Posterior cingulate gyrus (tissue), 11 donors: ENCODE results near the gene BAAT.
"Not testable (repeated sequence)": the region's sequence is repeated elsewhere in the genome, so short reads cannot be mapped to it uniquely, and the experiment has no call there.

Experiments used
- DNase-seq, 10 donors: peaks; one replicate each; pipeline versions ENCODE4 v3.0.0 to v3.0.0-alpha.2; 2020 to 2021; ENCODE audit warnings: mixed read lengths in 3 of 10
- intact Hi-C: fragments of 100-400 bp; cut with DNase I; formaldehyde crosslinking; loops from one replicate; pipeline ENCODE4 v1.15.1; 2023

Gene BAAT

DNA sequence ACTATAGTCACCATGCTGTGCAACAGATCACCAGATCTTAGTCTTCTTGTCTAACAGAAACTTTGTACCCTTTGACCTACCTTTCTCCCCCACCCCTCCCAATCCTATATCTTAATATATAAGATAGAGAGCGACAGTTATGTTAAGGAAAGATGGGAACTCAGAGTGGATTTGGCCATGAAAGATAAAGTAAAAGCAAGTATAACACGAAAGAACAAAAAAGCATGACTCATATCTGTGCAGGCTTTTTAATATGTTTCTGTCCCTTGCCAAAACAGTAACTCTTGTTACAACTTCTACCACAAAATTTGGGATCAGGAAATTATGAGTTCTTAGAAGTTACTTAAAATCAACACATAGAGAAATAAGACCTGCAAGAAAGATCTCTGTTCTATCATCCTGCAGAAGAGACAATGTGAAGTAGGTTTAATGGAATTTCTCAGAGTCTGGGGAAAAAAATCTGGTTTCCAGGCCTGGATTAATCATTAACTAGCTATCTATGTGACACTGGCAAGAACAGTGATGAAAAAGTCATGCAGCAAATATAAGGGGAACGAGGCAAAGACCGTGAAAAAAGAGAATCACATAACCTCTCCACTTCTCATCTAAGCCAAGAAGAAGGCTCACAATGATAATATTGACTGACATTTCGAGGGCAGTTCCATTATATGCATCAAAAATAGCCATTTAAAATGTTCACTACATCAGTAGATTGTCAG lies 18.6 kb downstream of the BAAT start:
- DNase-seq = no peak
- intact Hi-C loops = no loop called here

DNA sequence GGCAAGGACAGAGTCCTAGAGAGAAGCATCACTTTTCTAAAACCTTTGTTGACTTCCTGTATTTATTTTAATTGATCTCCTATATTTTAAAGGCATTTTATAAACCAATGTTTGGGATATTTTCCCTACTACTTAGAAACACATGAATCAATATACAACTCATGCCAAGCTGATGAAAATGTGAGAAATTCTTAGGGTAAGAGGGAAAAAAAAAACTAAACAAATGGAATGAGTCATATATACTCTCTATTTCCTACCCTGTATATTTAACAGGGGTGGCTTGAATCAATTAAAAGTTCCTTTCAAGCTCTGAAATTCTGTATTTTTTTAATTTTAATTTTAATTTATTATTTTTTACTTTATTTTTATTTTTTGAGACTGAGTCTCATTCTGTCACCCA lies 19.6 kb downstream of the BAAT start:
- no peak for DNase-seq
- intact Hi-C loops = no loop called here

DNA sequence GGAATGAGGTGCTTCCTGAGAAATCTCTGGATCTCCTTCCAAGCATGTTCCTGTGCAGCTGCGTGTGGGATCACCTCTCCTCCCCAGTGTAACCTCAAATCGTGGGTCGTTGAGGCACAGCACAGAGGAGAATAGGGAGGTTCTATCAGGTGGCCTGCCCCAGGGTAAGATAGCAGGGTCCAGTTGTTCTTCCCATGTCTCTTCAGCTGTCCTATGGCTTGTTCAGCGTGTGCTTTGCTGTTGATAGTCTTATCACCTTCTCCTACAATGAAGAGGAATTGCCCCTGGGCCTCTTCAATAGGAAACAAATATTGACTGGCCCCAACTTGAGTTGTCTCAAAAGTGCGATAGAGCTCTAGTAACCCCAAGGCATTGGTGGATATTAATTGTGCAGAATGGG lies 22.4 kb downstream of the BAAT start:
- intact Hi-C loops = no loop called here
- DNase-seq = no peak

DNA sequence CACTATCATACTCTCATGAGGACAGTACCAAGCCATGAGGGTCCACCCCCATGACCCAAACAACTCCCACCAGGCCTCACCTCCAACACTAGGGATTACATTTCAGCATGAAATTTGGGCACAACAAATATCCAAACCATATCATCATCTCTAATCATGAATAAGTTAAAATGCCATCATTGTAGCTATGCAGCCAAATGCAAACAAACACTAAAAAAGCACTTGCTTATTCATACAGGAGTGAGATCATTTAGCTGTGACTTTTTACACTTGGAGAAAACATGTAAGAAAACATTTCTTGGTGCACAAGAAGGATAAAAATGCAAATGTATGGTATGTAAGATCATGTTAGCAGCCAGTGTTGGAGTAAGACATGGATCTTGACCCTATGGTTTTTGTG lies 24.2 kb downstream of the BAAT start:
- intact Hi-C loops = no loop called here
- DNase-seq = no peak

DNA sequence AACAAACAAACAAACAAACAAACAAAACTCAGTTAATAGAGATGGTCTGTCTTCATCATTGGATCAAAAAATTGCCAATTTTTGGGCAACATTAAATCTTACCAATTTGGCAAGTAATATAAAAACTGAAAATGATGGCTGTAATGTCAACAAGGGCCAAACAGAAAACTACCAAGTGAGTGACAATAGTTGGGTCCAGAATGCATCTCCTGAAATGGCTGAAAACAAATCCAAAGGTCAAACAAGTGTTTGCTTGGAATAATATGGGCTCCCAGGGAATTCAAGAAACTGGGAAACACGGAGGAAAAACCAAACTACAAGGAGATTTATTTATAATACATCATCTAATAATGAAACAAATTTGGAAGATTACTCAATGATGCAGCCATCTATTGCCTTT lies 25.1 kb downstream of the BAAT start:
- DNase-seq = no peak
- intact Hi-C loops = no loop called here

DNA sequence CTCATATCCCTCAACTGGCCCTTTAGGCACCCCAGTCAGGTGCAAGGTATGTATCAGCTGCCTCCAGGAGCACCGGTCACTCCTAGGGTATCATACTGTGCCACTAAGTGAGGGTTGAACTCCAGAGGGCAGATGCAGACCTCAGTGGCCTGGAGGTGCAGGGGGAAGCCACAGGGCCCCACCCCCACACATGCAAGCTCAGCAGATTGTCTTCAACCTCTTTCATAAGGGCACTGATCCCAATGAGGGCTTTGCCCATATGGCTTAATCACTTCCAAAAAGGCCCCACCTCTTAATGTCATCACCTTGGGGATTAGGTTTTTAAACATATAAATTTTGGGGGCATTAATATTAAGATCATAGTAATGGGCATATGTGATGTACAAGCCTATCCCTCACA lies 28.2 kb downstream of the BAAT start:
- intact Hi-C loops = no loop called here
- no peak for DNase-seq

DNA sequence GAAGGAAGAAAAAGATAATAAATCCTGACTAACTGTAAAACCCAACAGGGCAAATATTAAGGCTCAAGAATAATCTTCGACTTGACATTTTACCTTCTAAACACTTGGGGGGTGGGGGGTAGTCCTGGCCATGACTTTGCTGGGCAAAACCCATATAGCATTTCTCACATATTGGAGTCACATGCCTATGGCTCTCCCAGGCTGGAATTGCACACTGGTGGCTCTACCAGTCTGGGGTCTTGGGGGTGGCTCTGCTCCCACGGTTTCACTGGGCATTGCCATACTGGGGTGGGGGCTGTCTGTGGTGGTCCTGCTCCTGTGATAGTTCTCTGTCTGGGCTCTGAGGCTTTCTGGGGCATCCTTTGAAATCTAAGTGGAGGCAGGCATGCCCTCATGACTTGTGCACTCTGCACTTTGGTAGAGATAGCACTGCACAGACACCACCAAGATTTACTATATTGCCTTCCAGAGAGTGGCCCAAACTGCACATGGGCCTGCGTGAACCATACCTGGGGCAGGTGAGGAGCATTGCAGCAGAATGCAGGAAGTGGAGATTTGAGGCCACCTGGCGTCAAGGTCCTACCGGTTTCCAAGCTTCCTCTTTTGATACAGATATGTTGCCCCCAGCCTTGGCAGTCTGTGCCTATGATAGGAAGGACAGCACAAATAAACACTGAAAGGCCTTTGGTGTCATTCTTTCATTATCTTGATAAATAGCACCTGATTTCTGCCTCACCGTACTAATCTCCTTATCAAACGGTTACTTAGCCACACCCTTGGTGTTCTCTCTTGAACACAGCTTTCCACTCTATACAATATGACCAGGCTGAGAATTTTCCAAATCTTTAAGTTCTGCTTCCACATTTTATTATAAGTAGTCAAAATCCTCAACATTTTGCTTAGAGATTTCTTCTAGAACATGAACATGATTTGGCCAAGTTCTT lies 29.8 kb downstream of the BAAT start:
- DNase-seq = no peak
- intact Hi-C loops = no loop called here

DNA sequence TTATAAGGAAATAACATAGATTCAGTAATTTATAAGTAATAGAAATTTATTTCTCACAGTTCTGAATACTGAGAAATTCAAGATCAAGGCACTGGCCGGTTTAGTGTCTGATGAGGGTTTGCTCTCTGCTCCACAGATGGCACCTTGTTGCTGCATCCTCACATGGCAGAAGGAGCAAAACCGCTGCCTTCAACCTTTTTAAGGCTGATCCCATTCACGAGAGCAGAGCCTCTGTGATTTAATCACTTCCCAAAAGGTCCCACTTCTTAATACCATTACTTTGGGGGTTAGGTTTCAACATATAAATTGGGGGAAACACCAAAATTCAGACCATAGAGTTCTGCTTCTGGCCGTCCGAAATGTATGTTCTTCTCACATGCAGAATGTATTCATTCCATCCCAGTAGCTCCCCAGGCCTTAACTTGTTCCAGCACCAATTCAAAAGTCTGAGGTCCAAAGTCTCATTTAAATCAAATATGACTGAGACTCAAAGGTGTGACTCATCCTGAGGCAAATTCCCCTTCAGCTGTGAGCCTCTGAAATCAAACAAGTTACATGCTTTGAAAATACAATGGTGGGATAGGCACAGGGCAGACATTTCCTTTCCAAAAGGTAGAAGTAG lies 30.6 kb downstream of the BAAT start:
- DNase-seq = no peak
- intact Hi-C loops = no loop called here

DNA sequence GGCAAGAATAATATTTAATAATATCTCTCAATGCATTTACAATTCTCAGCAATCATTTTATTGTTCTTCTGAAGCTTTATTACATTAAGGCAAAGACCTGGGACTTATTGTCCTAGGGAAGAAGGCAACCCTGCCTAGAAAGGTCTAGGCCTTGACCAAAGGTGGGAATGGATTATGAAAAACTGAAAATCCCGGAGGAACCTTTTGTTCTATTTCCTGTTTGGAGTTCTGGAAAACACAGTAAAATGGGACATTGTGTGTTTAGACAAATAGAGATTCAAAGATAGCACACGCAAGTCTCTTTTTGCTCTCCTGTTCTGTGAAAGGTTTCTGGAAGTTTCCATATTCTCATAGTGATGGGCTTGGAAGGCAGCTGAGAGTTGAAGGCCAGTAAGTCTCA lies 31.1 kb downstream of the BAAT start:
- DNase-seq = no peak
- intact Hi-C loops = no loop called here

DNA sequence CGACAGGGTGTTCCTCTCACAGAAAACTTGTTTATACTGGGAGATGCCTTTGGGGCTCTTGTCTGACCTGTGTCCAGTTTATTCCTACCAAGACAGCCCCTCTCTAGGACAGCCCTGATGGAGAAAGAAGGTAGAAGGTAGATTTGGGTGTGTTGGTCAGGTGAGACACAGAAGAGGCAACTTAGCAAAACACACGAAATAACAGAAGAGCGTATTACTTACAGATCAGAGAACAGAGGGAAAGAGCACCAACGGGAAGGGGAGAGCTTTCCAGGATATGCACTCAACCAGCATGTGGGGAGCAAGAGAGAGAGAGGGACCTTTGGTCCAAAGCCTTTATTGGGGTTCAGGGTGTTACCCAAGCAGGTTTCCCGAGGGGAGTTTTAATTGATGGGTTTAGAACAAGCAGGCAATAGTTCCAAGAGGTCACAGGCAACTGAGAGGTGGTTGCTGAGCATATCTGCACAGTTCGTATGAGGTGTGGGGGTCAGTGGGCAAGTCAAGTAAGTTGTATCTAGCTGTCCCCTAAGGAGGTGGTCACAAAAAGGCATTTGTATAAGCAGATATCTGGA lies 31.8 kb downstream of the BAAT start:
- DNase-seq = no peak

DNA sequence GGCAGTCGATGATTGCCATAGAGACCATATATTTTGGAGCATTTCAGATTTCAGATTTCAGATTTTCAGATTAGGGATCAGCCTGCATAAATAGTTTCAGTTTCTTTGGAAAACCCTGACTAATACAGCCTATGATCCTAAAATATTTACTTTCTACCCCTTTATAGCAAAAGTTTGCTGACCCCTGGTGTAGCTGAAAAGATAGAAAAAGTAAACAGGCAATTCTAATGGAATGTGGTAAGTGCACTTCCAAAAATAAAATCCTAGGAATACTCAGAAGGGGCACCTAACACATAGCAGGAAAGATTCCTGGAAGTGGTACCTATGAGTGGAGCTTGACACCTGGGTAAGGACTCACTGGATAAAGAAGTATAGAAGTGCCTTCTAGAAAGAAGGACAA lies 34.5 kb downstream of the BAAT start:
- no peak for DNase-seq
- intact Hi-C loops = no loop called here

More for the DNA sequence above, 31.8 kb downstream of the BAAT start:
- intact Hi-C loops = no loop called here

DNA sequence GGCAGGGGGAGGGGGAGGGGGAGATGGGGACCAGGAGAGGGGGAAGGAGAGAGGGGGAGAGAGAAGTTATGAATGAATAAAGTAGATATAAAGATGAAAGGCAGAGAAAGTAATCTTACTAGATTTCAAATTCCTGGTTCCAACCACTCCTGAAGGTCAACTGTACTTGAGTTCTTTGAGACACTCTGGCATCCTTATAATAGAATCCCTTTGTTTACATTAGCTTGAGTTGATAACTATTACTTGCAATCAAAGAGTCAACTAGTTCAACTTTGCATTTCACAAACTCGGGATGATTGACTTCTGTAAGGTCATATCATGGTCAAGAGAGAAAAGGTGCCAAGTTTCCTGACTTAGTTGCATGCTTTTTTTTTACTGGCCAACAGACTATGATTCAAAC lies 42.2 kb downstream of the BAAT start:
- DNase-seq = no peak
- intact Hi-C loops = no loop called here

DNA sequence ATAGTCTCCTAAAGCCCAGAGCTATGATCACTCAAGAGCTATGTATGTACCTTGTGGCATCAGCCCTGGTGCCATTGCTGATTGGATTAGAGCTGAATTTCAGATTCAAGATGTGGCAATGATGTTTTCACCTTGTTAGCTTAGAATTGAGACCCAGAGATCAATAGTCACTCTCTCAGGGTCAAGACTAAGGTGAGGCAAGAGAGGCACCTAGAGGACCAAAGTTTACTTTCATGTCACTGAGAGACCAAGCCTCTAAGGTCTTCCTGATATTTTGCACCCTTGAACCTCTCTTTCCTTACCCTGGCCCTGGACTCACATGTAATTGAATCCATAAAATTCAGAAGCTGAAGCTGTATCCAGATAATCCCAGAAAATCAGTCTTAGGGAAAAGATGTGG lies 42.8 kb downstream of the BAAT start:
- DNase-seq = no peak
- intact Hi-C loops = no loop called here

DNA sequence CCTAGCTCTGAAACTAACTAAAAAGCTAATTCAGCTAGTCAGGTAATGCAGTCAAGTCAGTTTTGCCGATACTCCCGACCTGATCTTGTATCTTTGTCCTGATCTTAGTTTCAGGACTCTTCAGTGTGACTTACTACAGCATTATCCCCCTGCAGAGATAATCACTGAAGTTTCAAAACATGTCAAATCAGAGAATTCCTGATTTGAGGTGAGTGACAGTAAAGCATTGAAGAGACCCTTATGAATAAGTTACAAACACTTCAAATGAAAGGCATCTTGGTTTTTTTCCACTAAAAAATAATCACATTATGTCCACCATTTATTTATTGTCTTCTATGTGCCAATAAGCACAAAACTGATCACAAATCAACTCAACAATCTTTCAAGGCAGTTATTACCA lies 47.6 kb downstream of the BAAT start:
- no peak for DNase-seq
- intact Hi-C loops = no loop called here

DNA sequence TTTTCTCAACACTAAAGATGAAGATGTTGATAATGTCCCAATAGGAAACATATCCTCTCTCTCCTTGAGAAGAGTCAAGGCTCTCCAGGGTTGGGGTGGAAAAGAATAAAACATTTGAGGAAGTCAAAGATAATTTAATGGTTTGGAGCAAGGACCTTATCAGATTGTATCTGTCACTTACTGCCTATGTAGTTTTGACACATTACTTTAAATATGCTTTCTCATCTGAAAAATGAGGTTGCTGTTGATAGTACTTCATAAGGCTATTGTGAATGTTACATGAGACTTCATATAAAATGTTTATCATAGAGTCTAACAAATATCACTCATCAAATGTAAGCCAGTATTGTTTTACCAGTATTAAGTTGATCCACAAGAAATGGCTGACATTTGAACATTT lies 48.7 kb downstream of the BAAT start:
- intact Hi-C loops = no loop called here
- no peak for DNase-seq

DNA sequence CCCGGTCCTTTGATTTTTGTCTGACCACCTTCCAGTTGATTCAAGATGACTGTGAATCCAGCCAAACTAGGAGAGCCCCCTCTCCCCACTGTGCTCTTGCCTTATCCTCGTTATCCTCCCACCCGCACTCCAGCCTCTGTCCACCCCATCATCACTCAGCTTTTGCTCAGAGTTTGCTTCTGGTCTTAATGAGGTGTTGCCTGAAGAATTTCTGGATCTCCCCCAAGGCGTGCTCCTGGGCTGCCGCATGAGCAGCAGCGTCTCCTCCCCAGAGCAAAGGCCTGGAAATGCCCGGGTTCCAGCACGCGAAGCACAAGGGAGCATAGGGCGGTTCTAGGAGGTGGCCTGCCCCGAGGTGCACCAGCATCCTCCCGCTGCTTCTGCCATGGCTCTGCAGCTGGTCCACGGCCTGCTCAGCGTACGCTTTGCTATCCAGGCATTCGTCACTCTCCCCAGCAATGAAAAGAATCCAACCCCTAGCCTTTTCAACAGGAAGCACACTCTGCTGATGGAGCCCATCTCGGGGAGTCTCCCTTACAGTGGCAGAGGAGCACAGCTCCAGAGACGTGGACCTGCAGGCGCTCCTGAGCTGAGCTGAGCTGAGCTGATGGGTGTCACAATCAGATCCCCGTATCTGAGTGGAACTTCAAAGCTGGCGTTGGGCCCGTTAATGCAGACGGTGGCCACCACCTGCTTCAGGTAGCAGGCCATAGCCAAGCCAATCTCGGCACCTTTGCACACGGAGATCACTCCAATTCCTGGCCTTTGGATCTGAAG lies 50.7 kb downstream of the BAAT start:
- no peak for DNase-seq

DNA sequence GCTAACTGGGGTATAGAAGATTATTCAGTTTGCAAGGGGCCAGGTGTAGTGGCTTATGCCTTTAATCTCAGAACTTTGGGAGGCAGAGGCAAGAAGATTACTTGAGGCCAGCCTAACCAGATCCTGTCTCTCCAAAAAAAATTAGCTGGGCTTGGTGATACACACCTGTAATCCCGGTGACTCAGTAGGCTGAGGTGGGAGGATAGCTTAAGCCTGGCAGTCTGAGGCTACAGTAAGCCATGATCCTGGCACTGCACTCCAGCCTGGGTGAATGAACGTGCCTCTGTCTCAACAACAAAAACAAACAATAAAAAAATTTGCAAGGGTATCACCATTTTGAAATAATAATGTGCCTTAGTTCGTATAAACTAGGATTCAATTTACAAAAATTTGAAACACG lies 51.3 kb downstream of the BAAT start:
- intact Hi-C loops = no loop called here
- no peak for DNase-seq

More for the DNA sequence above, 50.7 kb downstream of the BAAT start:
- intact Hi-C loops = no loop called here

DNA sequence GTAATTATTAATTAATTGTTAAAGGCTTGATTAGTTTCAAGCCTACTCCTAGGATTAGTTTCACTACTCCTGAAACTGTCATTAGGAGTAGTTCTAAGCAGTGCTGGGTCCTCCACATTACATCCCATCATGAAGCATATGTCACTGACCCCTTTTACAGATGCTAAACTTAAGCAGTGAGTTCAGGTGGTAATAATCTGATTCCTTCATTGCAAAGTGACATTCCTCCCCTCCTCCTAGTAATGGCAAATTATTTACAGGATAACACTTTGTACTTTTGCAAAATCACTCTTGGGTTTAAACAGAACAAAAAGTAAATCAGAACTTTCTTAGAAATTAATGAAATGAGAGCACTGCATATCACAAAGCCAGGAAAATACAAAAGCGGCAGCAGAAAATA lies 52.4 kb downstream of the BAAT start:
- DNase-seq = no peak

DNA sequence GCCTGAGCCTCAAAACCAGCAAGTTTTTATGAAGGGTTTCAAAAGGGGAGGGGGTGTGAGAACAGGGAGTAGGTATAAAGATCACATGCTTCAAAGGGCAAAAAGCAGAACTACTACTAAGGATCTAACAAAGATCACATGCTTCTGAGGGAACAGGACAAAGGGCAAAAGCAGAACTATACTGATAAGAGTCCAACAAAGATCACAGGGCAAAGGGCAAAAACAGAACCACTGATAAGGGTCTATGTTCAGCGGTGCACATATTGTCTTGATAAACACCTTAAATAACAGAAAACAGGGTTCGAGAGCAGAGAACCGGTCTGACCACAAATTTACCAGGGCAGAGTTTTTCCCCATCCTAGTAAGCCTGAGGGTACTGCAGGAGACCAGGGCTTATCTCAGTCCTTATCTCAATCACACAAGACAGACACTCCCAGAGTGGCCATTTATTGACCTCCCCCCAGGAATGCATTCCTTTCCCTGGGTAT lies 57.3 kb downstream of the BAAT start:
- DNase-seq, intact Hi-C loops: not testable (repeated sequence)

More for the DNA sequence above, 52.4 kb downstream of the BAAT start:
- intact Hi-C loops = no loop called here

DNA sequence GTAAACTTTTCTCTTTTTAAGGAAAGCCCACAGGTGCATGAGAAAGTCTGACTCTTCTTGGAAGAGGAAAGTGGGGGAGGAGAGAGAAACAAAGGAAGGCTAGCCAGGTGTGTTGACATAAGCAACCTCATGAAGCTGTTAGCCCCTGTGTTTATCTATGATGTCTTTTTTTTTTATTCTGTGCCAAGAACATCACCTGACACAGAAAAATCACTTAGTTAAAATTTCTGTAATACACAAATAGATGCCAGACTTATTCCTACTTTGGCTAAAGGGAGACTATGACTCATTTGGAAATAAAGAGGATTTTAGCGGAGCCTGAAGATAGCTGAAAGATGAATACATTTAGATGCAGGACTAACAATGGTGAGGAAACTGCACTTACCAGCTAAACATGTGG lies 58.3 kb downstream of the BAAT start:
- no peak for DNase-seq
- intact Hi-C loops = no loop called here
